OCI-LY7 (cell line): ENCODE measurements around the gene CAMK4. TPM values are rescaled to one million over a fixed set of nuclear protein-coding genes. Genes with fewer than 3 reads are reported as not detected.
"Not testable (repeated sequence)": the region's sequence is repeated elsewhere in the genome, so short reads cannot be mapped to it uniquely, and the experiment has no call there.

Experiments used
- BruUV-seq: library from RNA; stranded (reverse); fragments of 400-500 nt; replicated peaks from 2 replicates; lab custom pipeline; 2021; lab: Mats Ljungman, UMichigan
- CTCF ChIA-PET: fragments of 300-600 bp; sonication (Branson Sonifier 250); formaldehyde crosslinking; loops from one replicate; lab custom pipeline; 2022; ENCODE audit warnings: antibody characterized with exemption; ENCODE audit not compliant: unreplicated experiment; lab: Charles Lee
- POLR2A ChIA-PET: fragments of 300-600 bp; sonication (Branson Sonifier 250); formaldehyde crosslinking; loops from one replicate; lab custom pipeline; 2022; ENCODE audit warnings: antibody characterized with exemption; lab: Charles Lee
- DNase-seq: peaks from one replicate; pipeline ENCODE4 v3.0.0-alpha.2; 2015; ENCODE audit warnings: low spot score
- H2AFZ ChIP-seq: fragments of 200-600 bp; sonication (generic), shearing (Covaris generic); 2 replicates; pipeline ENCODE4 v1.6.1; 2014; ENCODE audit warnings: mild to moderate bottlenecking, antibody characterized with exemption, low read length, moderate library complexity
- H3K27ac ChIP-seq: fragments of 200-600 bp; sonication (generic); 2 replicates; pipeline ENCODE4 v1.5.1; 2014; ENCODE audit warnings: mixed run types, low read depth, mild to moderate bottlenecking, moderate library complexity, low read length, inconsistent platforms; ENCODE audit not compliant: poor library complexity, severe bottlenecking
- H3K36me3 ChIP-seq: fragments of 200-600 bp; sonication (generic); 2 replicates; pipeline ENCODE4 v1.6.1; 2014; ENCODE audit warnings: mild to moderate bottlenecking, antibody characterized with exemption, low read length, moderate library complexity, mixed read lengths; ENCODE audit not compliant: insufficient read depth
- H3K4me1 ChIP-seq: fragments of 200-600 bp; sonication (generic); 2 replicates; pipeline ENCODE4 v1.5.1; 2014; ENCODE audit warnings: mild to moderate bottlenecking, low read length; ENCODE audit not compliant: insufficient read depth, poor library complexity, severe bottlenecking
- H3K4me2 ChIP-seq: fragments of 200-600 bp; sonication (generic); 2 replicates; pipeline ENCODE4 v1.6.1; 2014; ENCODE audit warnings: mild to moderate bottlenecking, low read length
- H3K4me3 ChIP-seq: fragments of 200-600 bp; sonication (generic); 2 replicates; pipeline ENCODE4 v1.5.1; 2014; ENCODE audit warnings: mild to moderate bottlenecking, low read depth, low read length; ENCODE audit not compliant: poor library complexity, severe bottlenecking
- H3K79me2 ChIP-seq: fragments of 200-600 bp; sonication (generic); 2 replicates; pipeline ENCODE4 v1.6.1; 2016; ENCODE audit warnings: low read depth, mild to moderate bottlenecking, low read length, moderate library complexity, mixed read lengths; ENCODE audit not compliant: insufficient read depth
- H3K9me2 ChIP-seq: fragments of 200-600 bp; sonication (generic); 2 replicates; pipeline ENCODE4 v1.6.1; 2016; ENCODE audit warnings: mild to moderate bottlenecking, low read length, mixed read lengths; ENCODE audit not compliant: insufficient read depth
- H3K9me3 ChIP-seq: fragments of 200-600 bp; sonication (generic); 2 replicates; pipeline ENCODE4 v1.6.1; 2014; ENCODE audit warnings: mild to moderate bottlenecking, mixed run types, low read length, mixed read lengths
- H4K20me1 ChIP-seq: fragments of 200-600 bp; sonication (generic); 2 replicates; pipeline ENCODE4 v1.6.1; 2014; ENCODE audit warnings: mild to moderate bottlenecking, antibody characterized with exemption, low read length, moderate library complexity, mixed read lengths; ENCODE audit not compliant: insufficient read depth
- CTCF ChIP-seq: fragments of 200-600 bp; sonication (generic); conservative IDR thresholded peaks from 2 replicates; pipeline ENCODE4 v1.5.1; 2014; ENCODE audit warnings: mild to moderate bottlenecking, antibody characterized with exemption, low read length, moderate library complexity, mixed read lengths
- EZH2phosphoT487 ChIP-seq: fragments of 200-600 bp; sonication (generic); IDR thresholded peaks from 2 replicates; pipeline ENCODE4 v1.6.1; 2018; ENCODE audit warnings: low read depth, borderline replicate concordance, mild to moderate bottlenecking, mixed run types, antibody characterized with exemption, low read length, moderate library complexity, mixed read lengths
- intact Hi-C: fragments of 100-400 bp; cut with micrococcal nuclease; formaldehyde crosslinking; loops from one replicate; pipeline ENCODE4 v1.10.0; 2022; ENCODE audit not compliant: unreplicated experiment
- total RNA-seq, 2 experiments: library from RNA; depleted of rRNA in 1 of 2; stranded (reverse); fragments of >200 nt in 1 of 2; shearing (Covaris generic) in 1 of 2; gene quantifications; 2 replicates each; pipeline ENCODE4 v1.2.3, GENCODE V29; 2014 to 2022

Gene CAMK4
- total RNA-seq, 2 experiments from 2014 or later = 25.4 to 40.2 TPM

GRCh38 chr5:111348661-111349329 lies 124.6 kb downstream of the CAMK4 start:
- H4K20me1 ChIP-seq = no peaks in the 10 kb centered on the region
- intact Hi-C loops = no loop called here
- POLR2A ChIA-PET = no interaction called here
- no TSS peak for BruUV-seq
- H3K27ac ChIP-seq = no peak overlapping the region
- DNase-seq = no peak
- no peaks in the 10 kb centered on the region for H3K79me2 ChIP-seq
- no peak overlapping the region for H3K4me2 ChIP-seq
- CTCF ChIA-PET = no interaction called here
- no peak overlapping the region for H3K4me3 ChIP-seq
- no peaks in the 10 kb centered on the region for H3K4me1 ChIP-seq
- no peak overlapping the region for H2AFZ ChIP-seq
- TF ChIP-seq CTCF = no peak
- TF ChIP-seq EZH2phosphoT487 = no peak
- no peaks in the 10 kb centered on the region for H3K9me2 ChIP-seq
- no peaks in the 10 kb centered on the region for H3K36me3 ChIP-seq
- H3K9me3 ChIP-seq = no peaks in the 10 kb centered on the region

- Histone ChIP-seq H3K4me1 (no peaks in the 10 kb centered on the region), H3K9me3 (no peaks in the 10 kb centered on the region), H3K36me3 (no peaks in the 10 kb centered on the region), H2AFZ (no peak overlapping the region), H3K27ac (no peak overlapping the region), H3K4me2 (no peak overlapping the region), H3K9me2 (no peaks in the 10 kb centered on the region), H3K79me2 (no peaks in the 10 kb centered on the region), H4K20me1 (no peaks in the 10 kb centered on the region), H3K4me3 (no peak overlapping the region)
- POLR2A ChIA-PET = no interaction called here
- TF ChIP-seq CTCF (no peak), EZH2phosphoT487 (no peak)
- CTCF ChIA-PET = no interaction called here
- intact Hi-C loops = no loop called here
- no TSS peak for BruUV-seq
- no peak for DNase-seq
These were observed 125.2 kb downstream of the CAMK4 start for GRCh38 chr5:111349429-111349828.

GRCh38 chr5:111353035-111353434 lies 128.9 kb downstream of the CAMK4 start:
- Histone ChIP-seq H3K9me3 (no peaks in the 10 kb centered on the region), H3K4me1 (no peaks in the 10 kb centered on the region), H3K9me2 (no peaks in the 10 kb centered on the region), H3K79me2 (no peaks in the 10 kb centered on the region), H3K36me3 (no peaks in the 10 kb centered on the region), H2AFZ (no peak overlapping the region), H3K4me3 (no peak overlapping the region), H3K4me2 (no peak overlapping the region), H3K27ac (no peak overlapping the region), H4K20me1 (no peaks in the 10 kb centered on the region)
- ChIA-PET POLR2A (no interaction called here), CTCF (no interaction called here)
- no peak for DNase-seq
- BruUV-seq = no TSS peak
- no peak for TF ChIP-seq CTCF
- TF ChIP-seq EZH2phosphoT487 = no peak
- intact Hi-C loops = no loop called here

- H3K4me1 ChIP-seq, H3K36me3 ChIP-seq, H2AFZ ChIP-seq, CTCF ChIA-PET, H3K79me2 ChIP-seq, H3K4me2 ChIP-seq, H3K9me3 ChIP-seq, H3K27ac ChIP-seq, BruUV-seq, DNase-seq, POLR2A ChIA-PET, intact Hi-C loops, H4K20me1 ChIP-seq, H3K4me3 ChIP-seq, H3K9me2 ChIP-seq: not testable (repeated sequence)
These were observed 134.5 kb downstream of the CAMK4 start for GRCh38 chr5:111358726-111359125.
